GM10248 (cell line): ENCODE measurements around the gene TAF3.

ENCODE experiments used
- CTCF ChIA-PET: fragments of 300-600 bp; sonication (Branson Sonifier 250); formaldehyde crosslinking; extraction: SDS; loops from one replicate; lab custom pipeline; 2021; ENCODE audit warnings: antibody characterized with exemption; lab: Yijun Ruan, JAX
- POLR2A ChIA-PET: fragments of 350-650 bp; sonication (Branson Sonifier 250); formaldehyde crosslinking; extraction: SDS; loops from one replicate; lab custom pipeline; 2020; ENCODE audit warnings: antibody characterized with exemption; lab: Yijun Ruan, JAX
- DNase-seq: peaks from one replicate; pipeline ENCODE4 v3.0.0; 2012; ENCODE audit errors: extremely low spot score
- TF ChIP-seq, protein P1 (sequence below): IDR thresholded peaks from 2 replicates; pipeline ENCODE4 v1.5.1; 2012; ENCODE audit warnings: mild to moderate bottlenecking, low read depth; ENCODE audit errors: extremely low read depth, missing control alignments, control extremely low read depth

TAF3 gene

DNA sequence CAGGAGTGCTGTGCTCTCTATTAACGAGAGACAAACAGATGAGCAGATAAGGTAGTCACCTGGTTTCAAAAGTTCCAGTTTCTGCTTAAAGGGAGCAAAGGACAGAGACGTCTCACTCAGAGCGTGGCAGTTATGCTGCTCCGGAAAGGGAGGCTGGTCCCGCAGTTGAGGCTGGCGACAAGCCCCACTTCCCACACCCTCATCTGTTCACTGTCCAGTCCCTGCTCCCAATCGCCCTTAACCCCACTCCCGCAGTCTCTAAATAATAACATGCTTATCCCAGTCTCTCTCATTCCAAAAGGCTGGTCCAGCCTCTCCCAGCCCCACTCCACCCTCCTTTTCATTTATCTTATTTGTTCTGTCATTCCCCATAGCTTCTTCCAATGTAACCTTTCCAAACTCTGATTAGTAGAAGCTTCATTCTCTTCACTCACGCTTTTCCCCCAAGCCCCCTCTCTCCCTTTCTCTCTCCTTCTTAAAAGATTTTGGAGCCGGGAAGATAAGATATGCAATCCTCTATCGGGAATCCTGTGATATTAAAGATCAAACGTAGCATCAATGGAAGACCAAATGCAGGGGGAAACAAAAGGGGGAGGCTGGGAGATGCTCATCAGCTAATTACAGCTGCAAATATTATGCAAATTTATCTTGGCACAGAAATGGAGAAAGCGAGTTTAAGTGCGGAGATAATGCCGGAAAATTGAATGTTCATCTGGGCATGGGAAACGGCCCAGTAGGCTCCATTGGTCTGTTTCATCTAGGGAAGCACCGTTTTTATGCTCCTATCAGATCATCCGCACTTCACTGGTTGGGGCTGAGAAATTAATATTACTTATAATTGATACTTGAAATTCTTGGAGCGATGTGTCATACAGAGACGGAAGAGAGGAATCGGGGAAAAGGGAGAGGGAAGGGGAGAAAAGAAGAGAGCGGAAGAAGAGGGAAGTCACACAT lies 219.9 kb downstream of the TAF3 start:
- TF ChIP-seq, protein P1, sequence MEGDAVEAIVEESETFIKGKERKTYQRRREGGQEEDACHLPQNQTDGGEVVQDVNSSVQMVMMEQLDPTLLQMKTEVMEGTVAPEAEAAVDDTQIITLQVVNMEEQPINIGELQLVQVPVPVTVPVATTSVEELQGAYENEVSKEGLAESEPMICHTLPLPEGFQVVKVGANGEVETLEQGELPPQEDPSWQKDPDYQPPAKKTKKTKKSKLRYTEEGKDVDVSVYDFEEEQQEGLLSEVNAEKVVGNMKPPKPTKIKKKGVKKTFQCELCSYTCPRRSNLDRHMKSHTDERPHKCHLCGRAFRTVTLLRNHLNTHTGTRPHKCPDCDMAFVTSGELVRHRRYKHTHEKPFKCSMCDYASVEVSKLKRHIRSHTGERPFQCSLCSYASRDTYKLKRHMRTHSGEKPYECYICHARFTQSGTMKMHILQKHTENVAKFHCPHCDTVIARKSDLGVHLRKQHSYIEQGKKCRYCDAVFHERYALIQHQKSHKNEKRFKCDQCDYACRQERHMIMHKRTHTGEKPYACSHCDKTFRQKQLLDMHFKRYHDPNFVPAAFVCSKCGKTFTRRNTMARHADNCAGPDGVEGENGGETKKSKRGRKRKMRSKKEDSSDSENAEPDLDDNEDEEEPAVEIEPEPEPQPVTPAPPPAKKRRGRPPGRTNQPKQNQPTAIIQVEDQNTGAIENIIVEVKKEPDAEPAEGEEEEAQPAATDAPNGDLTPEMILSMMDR, result no peak
- POLR2A ChIA-PET, result no interaction called here
- CTCF ChIA-PET, result no interaction called here
- peak; percentile 29 for DNase-seq

DNA sequence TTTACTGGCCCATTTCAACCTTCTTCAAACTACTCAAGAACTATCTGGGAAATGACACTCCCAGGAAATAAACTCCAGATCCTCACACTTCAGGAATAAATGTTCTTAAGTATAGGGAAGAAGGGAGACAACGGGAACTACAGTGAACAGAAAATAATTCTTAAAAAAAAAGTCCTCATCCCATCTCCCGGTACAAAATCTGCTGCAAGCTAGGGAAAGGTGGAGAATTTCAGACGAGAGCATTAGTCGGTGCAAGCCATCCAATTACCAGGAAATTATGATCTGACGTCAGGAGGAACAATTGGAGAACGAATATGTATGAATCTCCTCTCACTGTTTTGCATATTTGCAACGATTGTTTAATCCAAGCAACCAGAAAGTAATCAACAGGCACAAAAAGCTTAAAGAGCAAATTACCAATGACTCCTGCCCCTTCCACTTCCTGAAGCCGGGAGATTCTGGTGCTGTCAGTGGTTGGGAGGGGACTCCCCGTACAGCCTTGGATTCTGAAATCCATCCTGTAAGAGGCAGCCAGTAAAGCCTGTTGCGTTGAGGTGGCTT lies 221.1 kb downstream of the TAF3 start:
- TF ChIP-seq, protein P1, result no peak
- ChIA-PET CTCF (interaction anchor here (1.3 kb wide), 1 partner anchor 13 kb away, joined by 3 read pairs; no protein-coding TSS in a partner anchor), POLR2A (no interaction called here)
- no peak for DNase-seq

DNA sequence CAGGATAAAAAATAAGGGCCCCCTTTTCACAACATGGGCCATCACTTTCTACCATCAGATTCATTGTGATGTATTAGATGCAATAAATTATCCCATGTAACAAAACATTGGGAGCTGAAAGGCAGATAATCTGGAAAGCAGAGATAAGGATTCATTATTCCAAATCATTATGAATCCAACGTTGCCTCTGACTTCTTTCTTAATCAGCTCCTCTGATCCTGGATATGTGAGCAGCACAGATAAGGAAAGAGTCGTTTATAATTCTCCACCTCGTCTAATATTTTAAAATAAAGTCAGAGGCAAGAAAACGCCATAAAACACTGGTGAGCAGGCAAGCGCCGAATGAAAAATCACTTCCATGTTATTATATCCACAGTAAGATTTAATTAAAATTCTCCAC lies 222.3 kb downstream of the TAF3 start:
- TF ChIP-seq, protein P1, result no peak
- ChIA-PET CTCF (interaction anchor here (1.0 to 1.3 kb wide), 2 partner anchors 8 to 12 kb away, joined by 3 read pairs; no protein-coding TSS in a partner anchor), POLR2A (no interaction called here)
- DNase-seq, result no peak

DNA sequence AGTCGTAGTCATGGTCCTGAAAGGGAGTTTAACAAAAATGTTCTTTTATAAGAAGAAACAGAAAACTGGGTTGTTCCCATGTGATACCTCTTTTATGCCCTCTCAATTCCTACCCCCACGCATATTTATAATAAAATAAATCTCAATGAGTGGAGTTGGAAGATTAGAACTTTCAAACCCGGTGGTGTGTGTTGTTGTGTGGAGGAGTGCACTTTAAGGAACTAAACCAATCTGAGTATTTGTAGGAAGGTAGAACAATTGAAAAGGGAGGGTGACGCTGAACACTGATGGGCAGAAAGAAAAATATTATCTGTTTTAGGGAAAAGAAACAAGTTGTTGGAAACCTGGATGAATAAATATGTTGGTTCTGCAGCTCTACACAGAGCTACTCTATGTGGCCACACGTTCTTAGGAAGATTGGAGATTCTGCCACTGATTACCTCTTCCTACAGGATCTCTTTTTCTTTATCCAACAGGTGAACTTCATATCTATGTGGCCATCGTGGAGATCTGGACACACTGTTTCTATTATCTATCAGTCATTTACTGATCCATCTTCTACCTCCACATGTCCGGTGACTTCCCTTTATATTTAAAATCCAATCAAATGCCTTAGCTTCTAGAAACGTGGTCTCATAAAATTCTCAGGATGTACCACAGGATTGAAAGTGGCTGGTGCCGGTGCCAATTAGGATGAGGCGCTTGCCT lies 223.1 kb downstream of the TAF3 start:
- TF ChIP-seq, protein P1, result no peak
- POLR2A ChIA-PET, result no interaction called here
- no peak for DNase-seq
- CTCF ChIA-PET, result interaction anchor here (1.1 kb wide), 1 partner anchor 11 kb away, joined by 3 read pairs; no protein-coding TSS in a partner anchor

DNA sequence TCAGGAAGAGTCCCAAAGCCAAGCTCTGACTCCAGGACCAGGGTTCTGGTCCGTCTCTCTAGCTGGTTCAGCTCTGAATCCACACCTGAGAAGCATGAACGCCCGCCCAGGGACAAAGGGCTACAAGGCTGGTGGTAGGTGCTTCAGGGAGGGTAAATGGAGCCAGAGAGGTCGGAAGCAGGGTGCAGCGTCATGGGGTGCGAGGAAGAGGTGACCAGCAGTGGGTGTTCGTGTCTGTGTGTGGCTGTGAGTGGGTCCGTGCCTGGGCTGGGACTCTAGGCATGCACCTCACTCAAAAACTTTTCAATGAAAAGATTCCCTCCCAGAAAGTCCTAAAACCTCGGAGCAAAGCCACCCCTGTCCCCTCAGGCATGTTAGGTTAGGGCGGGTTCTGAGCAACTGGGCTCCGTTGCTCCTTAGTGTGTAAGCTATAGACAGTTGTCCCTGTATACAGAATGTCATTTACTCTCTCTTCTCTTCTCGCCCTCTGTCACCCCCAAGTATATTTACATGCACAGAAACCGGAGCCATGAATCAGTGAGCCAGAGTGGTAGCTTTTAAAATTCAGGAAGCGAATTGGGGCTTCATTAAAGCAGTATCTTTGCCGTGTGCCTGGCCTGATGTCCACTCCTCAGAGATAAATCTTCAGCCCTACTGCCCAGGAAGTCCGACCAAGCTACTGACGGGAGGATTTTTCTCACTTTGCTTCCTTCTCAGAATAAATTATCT lies 223.9 kb downstream of the TAF3 start:
- peak; percentile 24 for DNase-seq
- ChIA-PET POLR2A (no interaction called here), CTCF (interaction anchor here (1.1 to 1.6 kb wide), 2 partner anchors 11 to 1167 kb away, joined by 3 to 5 read pairs; no protein-coding TSS in a partner anchor)
- TF ChIP-seq, protein P1, result no peak
